Measurements from ENCODE around the gene FN1.

Gene FN1

DNA sequence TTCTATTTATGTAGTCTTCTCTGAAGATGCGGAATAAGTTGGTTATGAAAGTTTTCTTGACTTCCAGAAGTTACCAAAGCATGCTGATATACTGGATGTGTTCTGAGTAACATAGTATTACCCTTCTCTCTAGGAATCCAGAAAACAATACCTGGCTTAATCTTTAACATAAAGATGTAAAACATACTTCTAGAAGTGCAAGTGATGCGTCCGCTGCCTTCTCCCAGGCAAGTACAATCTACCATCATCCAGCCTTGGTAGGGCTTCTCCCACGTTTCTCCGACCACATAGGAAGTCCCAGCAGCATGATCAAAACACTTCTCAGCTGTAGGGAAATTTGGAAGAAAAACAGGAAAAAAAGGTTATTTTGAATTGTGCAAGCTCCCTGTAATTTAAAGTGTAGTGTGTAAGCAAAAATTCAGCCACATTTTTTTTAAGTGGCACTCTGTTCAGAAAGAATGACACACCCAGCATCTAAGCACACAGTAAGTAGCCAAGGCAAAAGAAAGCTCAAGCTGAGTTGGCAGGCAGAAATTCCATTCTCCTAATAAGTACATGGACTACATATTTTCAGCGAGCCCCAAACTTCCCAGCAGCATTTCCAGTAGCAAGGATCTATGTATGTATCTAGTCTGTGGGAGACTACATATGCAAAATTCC lies 5.2 kb downstream of the FN1 start:
- no peaks in the 10 kb centered on the region for H3K9me3 ChIP-seq (replicated peaks in 1 of 2; ENCODE audit: control insufficient read depth in 2 of 2, insufficient read depth in 1 of 2, low read depth in 1 of 2, low read length in 2 of 2)
- no peak overlapping the region for H3K9ac ChIP-seq (ENCODE audit: low read depth, low read length, poor library complexity)
- H3K4me3 ChIP-seq (ENCODE audit: low read length in 2 of 2) = no peak overlapping the region
- H3K27ac ChIP-seq (replicated peaks; ENCODE audit: low read length) = no peak overlapping the region
- no peaks in the 10 kb centered on the region for H3K79me1 ChIP-seq (ENCODE audit: low read depth, low read length)
- no peak for DNase-seq (ENCODE audit: low spot score)
- H3K14ac ChIP-seq (ENCODE audit: low read length) = no peak overlapping the region
- no peak overlapping the region for H2AFZ ChIP-seq (ENCODE audit: low read length)
- no peaks in the 10 kb centered on the region for H3K27me3 ChIP-seq (ENCODE audit: control insufficient read depth in 3 of 3, insufficient read depth in 3 of 3, low read depth in 1 of 3, low read length in 3 of 3)
- H2BK15ac ChIP-seq (ENCODE audit: low read length) = no peak overlapping the region
- no peak overlapping the region for H3K4me2 ChIP-seq (ENCODE audit: insufficient read depth, low read length, poor library complexity, severe bottlenecking)
- H2BK120ac ChIP-seq (ENCODE audit: low read depth, low read length) = no peak overlapping the region
- H3K4me1 ChIP-seq (ENCODE audit: control insufficient read depth in 2 of 2, insufficient read depth in 1 of 2, low read depth in 1 of 2, low read length in 2 of 2) = no peaks in the 10 kb centered on the region
- WGBS, 2 donors (ENCODE audit: extremely low coverage in 2 of 2, insufficient read length in 2 of 2, insufficient replicate concordance in 1 of 2) = no CpG with 5 or more reads among the region's 6 CpGs
- no peak overlapping the region for H4K8ac ChIP-seq (ENCODE audit: low read depth, low read length)
- peaks cover 12 to 72% of the 10 kb centered on the region in 2 donors for H3K36me3 ChIP-seq (replicated peaks in 1 of 2; ENCODE audit: control insufficient read depth in 2 of 2, insufficient read depth in 2 of 2, low read length in 2 of 2)
- no peak overlapping the region for H4K91ac ChIP-seq (ENCODE audit: low read depth, low read length, poor library complexity)
- H3K18ac ChIP-seq (ENCODE audit: low read length) = no peak overlapping the region
- no peak overlapping the region for H3K4ac ChIP-seq (ENCODE audit: low read length)
- H2BK5ac ChIP-seq (ENCODE audit: low read length) = no peak overlapping the region
- no peak overlapping the region for H2BK12ac ChIP-seq (ENCODE audit: low read length)
- H3K23ac ChIP-seq (ENCODE audit: low read depth, low read length, poor library complexity) = no peak overlapping the region
- H2AK5ac ChIP-seq (ENCODE audit: low read depth, low read length) = no peak overlapping the region

DNA sequence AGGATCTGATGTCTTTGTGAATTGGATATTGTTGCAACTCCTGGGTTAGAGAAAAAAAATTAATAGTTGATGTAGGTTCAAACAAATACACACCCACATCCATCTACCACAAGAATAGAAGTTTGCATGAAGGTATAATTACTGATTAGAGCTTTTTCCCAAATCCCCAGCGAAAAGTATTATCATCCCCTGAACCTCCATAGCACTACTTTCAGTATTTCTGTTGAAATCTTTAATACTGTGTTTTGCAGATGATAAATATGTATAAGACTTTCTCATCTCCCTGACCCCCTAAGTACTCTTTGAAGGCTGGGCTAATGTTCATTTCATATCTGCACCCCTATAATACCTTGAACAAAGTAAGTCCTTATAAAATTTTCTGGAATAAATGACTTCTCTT lies 6.4 kb downstream of the FN1 start:
- Histone ChIP-seq H3K9me3 (replicated peaks in 1 of 2; ENCODE audit: control insufficient read depth in 2 of 2, insufficient read depth in 1 of 2, low read depth in 1 of 2, low read length in 2 of 2) (peaks cover 0 to 1% of the 10 kb centered on the region in 2 donors), H4K8ac (ENCODE audit: low read depth, low read length) (no peak overlapping the region), H3K27me3 (ENCODE audit: control insufficient read depth in 3 of 3, insufficient read depth in 3 of 3, low read depth in 1 of 3, low read length in 3 of 3) (no peaks in the 10 kb centered on the region), H2BK12ac (ENCODE audit: low read length) (no peak overlapping the region), H3K4me2 (ENCODE audit: insufficient read depth, low read length, poor library complexity, severe bottlenecking) (no peak overlapping the region), H3K79me1 (ENCODE audit: low read depth, low read length) (no peaks in the 10 kb centered on the region), H3K9ac (ENCODE audit: low read depth, low read length, poor library complexity) (no peak overlapping the region), H3K4me1 (ENCODE audit: control insufficient read depth in 2 of 2, insufficient read depth in 1 of 2, low read depth in 1 of 2, low read length in 2 of 2) (no peaks in the 10 kb centered on the region), H4K91ac (ENCODE audit: low read depth, low read length, poor library complexity) (no peak overlapping the region), H3K4ac (ENCODE audit: low read length) (no peak overlapping the region), H3K23ac (ENCODE audit: low read depth, low read length, poor library complexity) (no peak overlapping the region), H2BK120ac (ENCODE audit: low read depth, low read length) (no peak overlapping the region), H2BK15ac (ENCODE audit: low read length) (no peak overlapping the region), H3K27ac (replicated peaks; ENCODE audit: low read length) (no peak overlapping the region), H3K14ac (ENCODE audit: low read length) (no peak overlapping the region), H2AK5ac (ENCODE audit: low read depth, low read length) (no peak overlapping the region), H2BK5ac (ENCODE audit: low read length) (no peak overlapping the region), H3K36me3 (replicated peaks in 1 of 2; ENCODE audit: control insufficient read depth in 2 of 2, insufficient read depth in 2 of 2, low read length in 2 of 2) (peaks cover 17 to 85% of the 10 kb centered on the region in 2 donors), H2AFZ (ENCODE audit: low read length) (no peak overlapping the region), H3K4me3 (ENCODE audit: low read length in 2 of 2) (no peak overlapping the region), H3K18ac (ENCODE audit: low read length) (no peak overlapping the region)
- no CpG with 5 or more reads among the region's 1 CpG for WGBS, 2 donors (ENCODE audit: extremely low coverage in 2 of 2, insufficient read length in 2 of 2, insufficient replicate concordance in 1 of 2)
- no peak for DNase-seq (ENCODE audit: low spot score)

DNA sequence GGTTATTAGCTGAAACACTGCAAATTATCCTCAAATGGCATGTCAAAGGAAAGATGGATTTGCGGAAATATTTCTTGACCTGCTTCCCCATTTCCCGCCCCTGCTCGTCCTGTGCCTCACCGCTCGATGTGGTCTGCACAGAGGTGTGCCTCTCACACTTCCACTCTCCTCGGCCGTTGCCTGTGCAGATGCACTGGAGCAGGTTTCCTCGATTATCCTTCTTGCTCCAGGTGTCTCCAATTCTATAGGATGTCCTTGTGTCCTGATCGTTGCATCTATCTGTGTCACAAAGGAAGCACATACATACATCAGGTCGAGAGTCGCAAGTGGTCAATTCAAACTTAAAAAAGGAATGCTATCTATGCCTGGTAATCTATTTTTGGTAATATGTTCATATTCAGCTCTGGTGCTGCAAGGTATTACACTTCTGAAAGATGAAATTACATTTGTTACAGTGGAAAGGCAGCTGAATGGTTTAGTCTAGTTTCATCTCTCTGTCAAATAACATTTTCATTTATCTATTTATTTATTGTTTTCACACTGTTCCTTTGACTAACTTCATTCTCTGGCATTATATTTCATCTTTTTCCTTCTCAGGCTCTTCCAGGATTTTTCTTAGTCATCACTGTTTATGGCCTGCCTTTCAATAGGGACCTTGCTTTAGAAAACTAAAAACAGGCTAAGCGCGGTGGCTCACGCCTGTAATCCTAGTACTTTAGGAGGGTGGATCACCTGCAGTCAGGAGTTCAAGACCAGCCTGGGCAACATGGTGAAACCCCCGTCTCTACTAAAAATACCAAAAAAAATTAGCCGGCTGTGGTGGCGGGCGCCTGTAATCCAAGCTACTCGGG lies 7.6 kb downstream of the FN1 start:
- peaks cover 24 to 93% of the 10 kb centered on the region in 2 donors for H3K36me3 ChIP-seq (replicated peaks in 1 of 2; ENCODE audit: control insufficient read depth in 2 of 2, insufficient read depth in 2 of 2, low read length in 2 of 2)

DNA sequence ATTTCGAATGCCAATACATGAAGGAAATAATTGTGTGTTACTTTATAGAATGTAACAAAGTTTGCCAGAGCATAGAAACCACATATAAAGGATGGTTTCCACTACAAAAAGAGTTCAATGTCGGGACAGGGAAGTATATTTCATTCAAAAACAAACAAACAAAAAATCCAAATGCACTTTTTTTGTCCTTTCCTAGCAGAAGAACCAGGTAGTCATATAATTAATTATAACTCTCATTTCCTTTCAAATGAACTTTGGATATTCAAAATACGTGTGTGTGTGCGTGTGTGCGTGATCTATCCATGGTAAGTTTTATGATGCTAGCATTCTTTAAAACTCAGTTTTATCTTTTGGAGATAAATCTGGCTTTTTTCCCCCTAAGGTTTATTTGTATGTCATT lies 8.3 kb downstream of the FN1 start:
- no peak overlapping the region for H4K8ac ChIP-seq (ENCODE audit: low read depth, low read length)
- H2AFZ ChIP-seq (ENCODE audit: low read length) = no peak overlapping the region
- no peak overlapping the region for H3K4me2 ChIP-seq (ENCODE audit: insufficient read depth, low read length, poor library complexity, severe bottlenecking)
- H3K27ac ChIP-seq (replicated peaks; ENCODE audit: low read length) = no peak overlapping the region
- H2AK5ac ChIP-seq (ENCODE audit: low read depth, low read length) = no peak overlapping the region
- H3K4me1 ChIP-seq (ENCODE audit: control insufficient read depth in 2 of 2, insufficient read depth in 1 of 2, low read depth in 1 of 2, low read length in 2 of 2) = no peaks in the 10 kb centered on the region
- DNase-seq (ENCODE audit: low spot score) = no peak
- H2BK15ac ChIP-seq (ENCODE audit: low read length) = no peak overlapping the region
- WGBS, 2 donors (ENCODE audit: extremely low coverage in 2 of 2, insufficient read length in 2 of 2, insufficient replicate concordance in 1 of 2) = no CpG with 5 or more reads among the region's 5 CpGs
- no peak overlapping the region for H3K23ac ChIP-seq (ENCODE audit: low read depth, low read length, poor library complexity)
- H4K91ac ChIP-seq (ENCODE audit: low read depth, low read length, poor library complexity) = no peak overlapping the region
- no peaks in the 10 kb centered on the region for H3K79me1 ChIP-seq (ENCODE audit: low read depth, low read length)
- no peak overlapping the region for H2BK120ac ChIP-seq (ENCODE audit: low read depth, low read length)
- no peak overlapping the region for H2BK5ac ChIP-seq (ENCODE audit: low read length)
- no peak overlapping the region for H3K4me3 ChIP-seq (ENCODE audit: low read length in 2 of 2)
- no peak overlapping the region for H3K14ac ChIP-seq (ENCODE audit: low read length)
- no peaks in the 10 kb centered on the region for H3K27me3 ChIP-seq (ENCODE audit: control insufficient read depth in 3 of 3, insufficient read depth in 3 of 3, low read depth in 1 of 3, low read length in 3 of 3)
- H3K36me3 ChIP-seq (replicated peaks in 1 of 2; ENCODE audit: control insufficient read depth in 2 of 2, insufficient read depth in 2 of 2, low read length in 2 of 2) = peaks cover 24 to 93% of the 10 kb centered on the region in 2 donors
- no peak overlapping the region for H3K4ac ChIP-seq (ENCODE audit: low read length)
- H3K18ac ChIP-seq (ENCODE audit: low read length) = no peak overlapping the region
- H3K9ac ChIP-seq (ENCODE audit: low read depth, low read length, poor library complexity) = no peak overlapping the region
- H3K9me3 ChIP-seq (replicated peaks in 1 of 2; ENCODE audit: control insufficient read depth in 2 of 2, insufficient read depth in 1 of 2, low read depth in 1 of 2, low read length in 2 of 2) = peaks cover 0 to 1% of the 10 kb centered on the region in 2 donors
- no peak overlapping the region for H2BK12ac ChIP-seq (ENCODE audit: low read length)

More for the DNA sequence above, 7.6 kb downstream of the FN1 start:
- no peak overlapping the region for H3K23ac ChIP-seq (ENCODE audit: low read depth, low read length, poor library complexity)
- no peaks in the 10 kb centered on the region for H3K79me1 ChIP-seq (ENCODE audit: low read depth, low read length)
- H3K4me3 ChIP-seq (ENCODE audit: low read length in 2 of 2) = no peak overlapping the region
- H3K27me3 ChIP-seq (ENCODE audit: control insufficient read depth in 3 of 3, insufficient read depth in 3 of 3, low read depth in 1 of 3, low read length in 3 of 3) = no peaks in the 10 kb centered on the region
- no peak overlapping the region for H4K8ac ChIP-seq (ENCODE audit: low read depth, low read length)
- H2AFZ ChIP-seq (ENCODE audit: low read length) = no peak overlapping the region
- no peak for DNase-seq (ENCODE audit: low spot score)
- no peaks in the 10 kb centered on the region for H3K4me1 ChIP-seq (ENCODE audit: control insufficient read depth in 2 of 2, insufficient read depth in 1 of 2, low read depth in 1 of 2, low read length in 2 of 2)
- H3K9ac ChIP-seq (ENCODE audit: low read depth, low read length, poor library complexity) = no peak overlapping the region
- WGBS, 2 donors (ENCODE audit: extremely low coverage in 2 of 2, insufficient read length in 2 of 2, insufficient replicate concordance in 1 of 2) = no CpG with 5 or more reads among the region's 19 CpGs
- no peak overlapping the region for H3K18ac ChIP-seq (ENCODE audit: low read length)
- no peak overlapping the region for H2AK5ac ChIP-seq (ENCODE audit: low read depth, low read length)
- no peak overlapping the region for H2BK120ac ChIP-seq (ENCODE audit: low read depth, low read length)
- no peak overlapping the region for H4K91ac ChIP-seq (ENCODE audit: low read depth, low read length, poor library complexity)
- no peak overlapping the region for H3K14ac ChIP-seq (ENCODE audit: low read length)
- H3K9me3 ChIP-seq (replicated peaks in 1 of 2; ENCODE audit: control insufficient read depth in 2 of 2, insufficient read depth in 1 of 2, low read depth in 1 of 2, low read length in 2 of 2) = peaks cover 0 to 1% of the 10 kb centered on the region in 2 donors
- H3K4me2 ChIP-seq (ENCODE audit: insufficient read depth, low read length, poor library complexity, severe bottlenecking) = no peak overlapping the region
- H2BK5ac ChIP-seq (ENCODE audit: low read length) = no peak overlapping the region
- no peak overlapping the region for H3K4ac ChIP-seq (ENCODE audit: low read length)
- H2BK15ac ChIP-seq (ENCODE audit: low read length) = no peak overlapping the region
- no peak overlapping the region for H3K27ac ChIP-seq (replicated peaks; ENCODE audit: low read length)
- H2BK12ac ChIP-seq (ENCODE audit: low read length) = no peak overlapping the region

Measured in neuronal stem cell (in vitro differentiated cells).